Esophagus squamous epithelium (tissue), 5 donors: Measurements from ENCODE around the gene BBS9. TPM values are rescaled to one million over a fixed set of nuclear protein-coding genes. Genes with fewer than 3 reads are reported as not detected.
A peak's percentile ranks its signal among the peaks of the same experiment; 100 is the strongest.

Experiments used
- DNase-seq: peaks from one replicate; lab custom pipeline; 2025; lab: John Stamatoyannopoulos, UW
- H3K27ac ChIP-seq, 4 donors: fragments of 200-600 bp; sonication (generic); one replicate each; pipeline ENCODE4 v1.5.1; 2016 to 2019; ENCODE audit warnings: mild to moderate bottlenecking in 1 of 4
- H3K27me3 ChIP-seq, 4 donors: fragments of 200-600 bp; sonication (generic); 1 replicate in 3 of 4; 2 replicates in 1 of 4; pipeline versions ENCODE4 v1.5.1 to v1.6.0; 2017 to 2021; ENCODE audit warnings: antibody characterized with exemption in 1 of 4
- H3K36me3 ChIP-seq, 3 donors: fragments of 200-600 bp; sonication (generic); one replicate each; pipeline ENCODE4 v1.5.1; 2016 to 2019
- H3K4me1 ChIP-seq, 3 donors: fragments of 200-600 bp; sonication (generic); one replicate each; pipeline ENCODE4 v1.5.1; 2017 to 2019
- H3K4me3 ChIP-seq, 4 donors: fragments of 200-600 bp; sonication (generic); 1 replicate in 3 of 4; 2 replicates in 1 of 4; pipeline ENCODE4 v1.5.1; 2016 to 2019; ENCODE audit warnings: mild to moderate bottlenecking in 2 of 4, moderate library complexity in 1 of 4
- H3K9me3 ChIP-seq, 3 donors: fragments of 200-600 bp; sonication (generic); one replicate each; pipeline ENCODE4 v1.5.1; 2016 to 2019
- CTCF ChIP-seq, 6 experiments: fragments of 450-650 bp in 4 of 6; fragments of 200-600 bp in 2 of 6; sonication (generic) in 2 of 6; IDR thresholded peaks; one replicate each; pipeline ENCODE4 v1.5.1; 2016 to 2019; ENCODE audit warnings: antibody characterized with exemption in 6 of 6, mild to moderate bottlenecking in 4 of 6, moderate library complexity in 4 of 6
- POLR2A ChIP-seq, 4 donors: fragments of 450-650 bp; IDR thresholded peaks; one replicate each; pipeline ENCODE4 v1.6.1; 2017; ENCODE audit warnings: antibody characterized with exemption in 4 of 4, mild to moderate bottlenecking in 4 of 4, moderate library complexity in 3 of 4
- WGBS, 2 donors: methylation state at CpG; one replicate each; pipeline ENCODE4 v1.1.5; 2018; 5-methylcytosine and 5-hydroxymethylcytosine counted together
- intact Hi-C: fragments of 100-400 bp; cut with DNase I; formaldehyde crosslinking; loops from one replicate; pipeline ENCODE4 v1.15.0; 2022
- total RNA-seq, 4 donors: library from RNA; depleted of rRNA; stranded (reverse); fragments of >200 nt; gene quantifications; one replicate each; pipeline ENCODE4 v1.1.0, GENCODE V29; 2016
- donor health status: DM: yes; HTN: yes; CAD: no.

BBS9 gene
- total RNA-seq, 4 donors from 2014 or later: 4.8 to 16.8 (median 7.6) TPM

- Histone ChIP-seq H3K4me3 (no peak overlapping the region), H3K36me3 (no peaks in the 10 kb centered on the region), H3K27me3 (no peaks in the 10 kb centered on the region), H3K9me3 (no peaks in the 10 kb centered on the region), H3K4me1 (no peaks in the 10 kb centered on the region), H3K27ac (no peak overlapping the region)
- 47 to 48% methylated on average over 2 of the region's 2 CpGs for WGBS, 2 donors
- no peak for TF ChIP-seq POLR2A (IDR thresholded peaks at IDR 0.05)
- no peak for TF ChIP-seq CTCF (IDR thresholded peaks at IDR 0.05)
- intact Hi-C loops: no loop called here
- DNase-seq: no peak
Observed at GRCh38 chr7:33237036-33237435, 107.7 kb downstream of the BBS9 start.

GRCh38 chr7:33243319-33243881 lies 114.0 kb downstream of the BBS9 start:
- Histone ChIP-seq H3K4me1 (no peaks in the 10 kb centered on the region), H3K9me3 (no peaks in the 10 kb centered on the region), H3K4me3 (no peak overlapping the region), H3K27ac (no peak overlapping the region), H3K27me3 (no peaks in the 10 kb centered on the region), H3K36me3 (no peaks in the 10 kb centered on the region)
- TF ChIP-seq POLR2A (IDR thresholded peaks at IDR 0.05) (no peak), CTCF (IDR thresholded peaks at IDR 0.05) (peak in 5 of 6 experiments; percentile 46 to 68 (median 51))
- intact Hi-C loops: no loop called here
- 42 to 50% methylated on average over 2 of the region's 2 CpGs for WGBS, 2 donors
- no peak for DNase-seq

GRCh38 chr7:33248671-33249070 lies 119.3 kb downstream of the BBS9 start:
- intact Hi-C loops: no loop called here
- 89 to 91% methylated on average over 4 of the region's 4 CpGs for WGBS, 2 donors
- DNase-seq: no peak
- Histone ChIP-seq H3K4me1 (peaks cover 0 to 17% (median 0%) of the 10 kb centered on the region in 3 donors), H3K9me3 (no peaks in the 10 kb centered on the region), H3K27me3 (no peaks in the 10 kb centered on the region), H3K36me3 (no peaks in the 10 kb centered on the region), H3K4me3 (no peak overlapping the region), H3K27ac (no peak overlapping the region)
- TF ChIP-seq CTCF (IDR thresholded peaks at IDR 0.05): no peak
- TF ChIP-seq POLR2A (IDR thresholded peaks at IDR 0.05): no peak

GRCh38 chr7:33250421-33250871 lies 121.1 kb downstream of the BBS9 start:
- no peak overlapping the region for H3K4me3 ChIP-seq
- DNase-seq: no peak
- no peak for TF ChIP-seq CTCF (IDR thresholded peaks at IDR 0.05)
- TF ChIP-seq POLR2A (IDR thresholded peaks at IDR 0.05): no peak
- H3K36me3 ChIP-seq: no peaks in the 10 kb centered on the region
- H3K27me3 ChIP-seq: no peaks in the 10 kb centered on the region
- intact Hi-C loops: no loop called here
- H3K4me1 ChIP-seq: peaks cover 0 to 17% (median 0%) of the 10 kb centered on the region in 3 donors
- no peak overlapping the region for H3K27ac ChIP-seq
- H3K9me3 ChIP-seq: no peaks in the 10 kb centered on the region

GRCh38 chr7:33251301-33251700 lies 121.9 kb downstream of the BBS9 start:
- TF ChIP-seq CTCF (IDR thresholded peaks at IDR 0.05) (no peak), POLR2A (IDR thresholded peaks at IDR 0.05) (no peak)
- intact Hi-C loops: no loop called here

More at GRCh38 chr7:33251301-33251700, 121.9 kb downstream of the BBS9 start:
- H3K4me3 ChIP-seq: no peak overlapping the region
- H3K27ac ChIP-seq: no peak overlapping the region
- H3K9me3 ChIP-seq: no peaks in the 10 kb centered on the region
- no peaks in the 10 kb centered on the region for H3K27me3 ChIP-seq
- peaks cover 0 to 17% (median 0%) of the 10 kb centered on the region in 3 donors for H3K4me1 ChIP-seq
- no peak for DNase-seq
- no peaks in the 10 kb centered on the region for H3K36me3 ChIP-seq
